Smooth muscle cell (in vitro differentiated cells): Measurements from ENCODE around the gene NBEAL1. TPM values are rescaled to one million over a fixed set of nuclear protein-coding genes. Genes with fewer than 3 reads are reported as not detected.
A peak's percentile ranks its signal among the peaks of the same experiment; 100 is the strongest.
"Not testable (repeated sequence)": the region's sequence is repeated elsewhere in the genome, so short reads cannot be mapped to it uniquely, and the experiment has no call there.

ENCODE experiments used
- DNase-seq: peaks from one replicate; lab custom pipeline; 2025; ENCODE audit not compliant: unreplicated experiment; lab: John Stamatoyannopoulos, UW
- H2AFZ ChIP-seq: fragments of 200-600 bp; sonication (generic); 2 replicates; pipeline ENCODE4 v1.6.0; 2016; ENCODE audit warnings: antibody characterized with exemption, low read depth, mild to moderate bottlenecking
- H3F3A ChIP-seq: fragments of 200-600 bp; sonication (generic); 2 replicates; pipeline ENCODE4 v1.6.0; 2017; ENCODE audit warnings: antibody characterized with exemption, low read depth
- H3K27ac ChIP-seq: fragments of 200-600 bp; sonication (generic); 2 replicates; pipeline ENCODE4 v1.5.1; 2016; ENCODE audit warnings: low read depth, mild to moderate bottlenecking
- H3K27me3 ChIP-seq: fragments of 200-600 bp; sonication (generic); 2 replicates; pipeline ENCODE4 v1.6.1; 2016; ENCODE audit warnings: low read depth, mild to moderate bottlenecking
- H3K36me3 ChIP-seq: fragments of 200-600 bp; sonication (generic); 2 replicates; pipeline ENCODE4 v1.5.1; 2016; ENCODE audit warnings: low read depth
- H3K4me1 ChIP-seq: fragments of 200-600 bp; sonication (generic); 2 replicates; pipeline ENCODE4 v1.5.1; 2016; ENCODE audit warnings: low read depth
- H3K4me2 ChIP-seq: fragments of 200-600 bp; sonication (generic); 2 replicates; pipeline ENCODE4 v1.6.0; 2016; ENCODE audit warnings: mild to moderate bottlenecking
- H3K4me3 ChIP-seq: fragments of 200-600 bp; sonication (generic); 2 replicates; pipeline ENCODE4 v1.5.1; 2016; ENCODE audit warnings: mild to moderate bottlenecking
- H3K79me2 ChIP-seq: fragments of 200-600 bp; sonication (generic); 2 replicates; pipeline ENCODE4 v1.6.0; 2016; ENCODE audit warnings: low read depth, mild to moderate bottlenecking
- H3K9ac ChIP-seq: fragments of 200-600 bp; sonication (generic); 2 replicates; pipeline ENCODE4 v1.6.0; 2016; ENCODE audit warnings: low read depth
- H3K9me3 ChIP-seq: fragments of 200-600 bp; sonication (generic); replicated peaks from 2 replicates; pipeline ENCODE4 v1.5.1; 2016; ENCODE audit warnings: low read depth
- H4K20me1 ChIP-seq: fragments of 200-600 bp; sonication (generic); 2 replicates; pipeline ENCODE4 v1.6.0; 2016; ENCODE audit warnings: low read depth
- WGBS: methylation state at CpG from one replicate; pipeline ENCODE4 v1.1.7; 2016; ENCODE audit warnings: low lambda C conversion rate; 5-methylcytosine and 5-hydroxymethylcytosine counted together
- polyA plus RNA-seq: library from polyadenylated mRNA; unstranded; fragments of >200 nt; fragmentation: Nextera tagmentation; extraction: Ambion mirVana; gene quantifications from 2 replicates; pipeline ENCODE4 v1.2.1, GENCODE V29; 2016
- total RNA-seq: library from RNA; depleted of rRNA; stranded (reverse); fragments of >200 nt; gene quantifications from 2 replicates; pipeline ENCODE4 v1.2.3, GENCODE V29; 2014
- TF ChIP-seq, protein P1 (sequence below): fragments of 200-600 bp; sonication (generic); IDR thresholded peaks from 2 replicates; pipeline ENCODE4 v1.5.1; 2017; ENCODE audit warnings: borderline replicate concordance, mild to moderate bottlenecking, antibody characterized with exemption; ENCODE audit not compliant: insufficient read depth, poor library complexity, severe bottlenecking

The NBEAL1 gene
- total and polyA plus RNA-seq, 2 experiments from 2014 or later, result 12.1 to 32.4 TPM

DNA sequence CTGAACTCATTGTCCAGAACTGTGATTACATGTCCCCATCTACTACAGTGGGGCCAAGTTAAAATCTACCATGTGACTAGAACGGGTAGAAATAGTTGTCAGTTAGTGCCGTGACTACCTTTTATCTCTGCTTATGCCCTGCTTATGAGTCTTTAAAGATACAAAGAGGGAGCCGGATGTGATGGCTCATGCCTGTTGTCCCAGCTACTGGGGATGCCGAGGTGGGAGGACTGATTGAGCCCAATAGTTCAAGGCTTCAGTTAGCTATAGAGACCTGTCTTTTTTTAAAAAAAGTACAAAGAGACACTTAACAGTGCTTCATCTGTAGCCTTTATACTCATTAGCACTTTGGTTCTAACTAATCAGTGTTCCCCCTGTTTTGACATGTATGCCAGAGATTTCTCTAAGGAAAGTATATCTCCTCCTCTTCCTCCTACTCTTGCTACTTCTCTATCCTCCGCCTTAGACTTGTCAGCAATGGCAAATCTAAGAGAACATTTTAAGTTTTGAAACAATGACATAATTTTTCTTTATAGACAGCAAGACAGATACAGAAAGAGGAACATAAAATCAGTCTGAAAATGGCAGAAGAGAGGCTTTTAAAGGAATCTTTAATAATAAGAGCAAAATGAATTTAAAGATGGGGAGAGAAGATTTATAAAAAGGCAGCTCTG, 45.0 kb downstream of the NBEAL1 start:
- Histone ChIP-seq H3K27ac (peak overlapping the region; percentile 82), H3K4me1 (peaks cover 18% of the 10 kb centered on the region), H2AFZ (no peak overlapping the region), H4K20me1 (peaks cover 4% of the 10 kb centered on the region), H3K79me2 (no peaks in the 10 kb centered on the region), H3K4me3 (no peak overlapping the region), H3F3A (peaks cover 31% of the 10 kb centered on the region), H3K36me3 (no peaks in the 10 kb centered on the region), H3K27me3 (no peaks in the 10 kb centered on the region), H3K9me3 (no peaks in the 10 kb centered on the region), H3K9ac (no peak overlapping the region), H3K4me2 (no peak overlapping the region)
- TF ChIP-seq, protein P1, sequence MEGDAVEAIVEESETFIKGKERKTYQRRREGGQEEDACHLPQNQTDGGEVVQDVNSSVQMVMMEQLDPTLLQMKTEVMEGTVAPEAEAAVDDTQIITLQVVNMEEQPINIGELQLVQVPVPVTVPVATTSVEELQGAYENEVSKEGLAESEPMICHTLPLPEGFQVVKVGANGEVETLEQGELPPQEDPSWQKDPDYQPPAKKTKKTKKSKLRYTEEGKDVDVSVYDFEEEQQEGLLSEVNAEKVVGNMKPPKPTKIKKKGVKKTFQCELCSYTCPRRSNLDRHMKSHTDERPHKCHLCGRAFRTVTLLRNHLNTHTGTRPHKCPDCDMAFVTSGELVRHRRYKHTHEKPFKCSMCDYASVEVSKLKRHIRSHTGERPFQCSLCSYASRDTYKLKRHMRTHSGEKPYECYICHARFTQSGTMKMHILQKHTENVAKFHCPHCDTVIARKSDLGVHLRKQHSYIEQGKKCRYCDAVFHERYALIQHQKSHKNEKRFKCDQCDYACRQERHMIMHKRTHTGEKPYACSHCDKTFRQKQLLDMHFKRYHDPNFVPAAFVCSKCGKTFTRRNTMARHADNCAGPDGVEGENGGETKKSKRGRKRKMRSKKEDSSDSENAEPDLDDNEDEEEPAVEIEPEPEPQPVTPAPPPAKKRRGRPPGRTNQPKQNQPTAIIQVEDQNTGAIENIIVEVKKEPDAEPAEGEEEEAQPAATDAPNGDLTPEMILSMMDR, result no peak
- DNase-seq, result no peak
- WGBS, result 80% methylated on average over 5 of the region's 5 CpGs

DNA sequence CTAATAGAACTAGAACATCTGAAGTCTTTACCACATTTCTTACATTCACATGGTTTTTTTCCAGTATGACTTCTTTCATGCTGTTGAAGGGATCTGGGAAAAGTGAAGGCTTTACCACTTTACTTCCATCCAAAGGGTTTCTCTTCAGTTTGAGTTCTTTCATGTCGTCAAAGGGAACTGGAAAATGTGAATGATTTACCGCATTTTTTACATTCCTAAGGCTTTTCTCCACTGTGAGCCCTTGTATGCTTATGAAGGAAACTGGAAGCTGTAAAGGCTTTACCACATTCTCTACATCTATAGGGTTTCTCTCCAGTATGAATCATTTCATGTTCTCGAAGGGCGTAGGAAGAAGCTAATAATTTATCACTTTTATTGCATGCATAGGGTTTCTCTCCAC, 46.7 kb downstream of the NBEAL1 start:
- peak overlapping the region; percentile 82 for H3K27ac ChIP-seq

DNA sequence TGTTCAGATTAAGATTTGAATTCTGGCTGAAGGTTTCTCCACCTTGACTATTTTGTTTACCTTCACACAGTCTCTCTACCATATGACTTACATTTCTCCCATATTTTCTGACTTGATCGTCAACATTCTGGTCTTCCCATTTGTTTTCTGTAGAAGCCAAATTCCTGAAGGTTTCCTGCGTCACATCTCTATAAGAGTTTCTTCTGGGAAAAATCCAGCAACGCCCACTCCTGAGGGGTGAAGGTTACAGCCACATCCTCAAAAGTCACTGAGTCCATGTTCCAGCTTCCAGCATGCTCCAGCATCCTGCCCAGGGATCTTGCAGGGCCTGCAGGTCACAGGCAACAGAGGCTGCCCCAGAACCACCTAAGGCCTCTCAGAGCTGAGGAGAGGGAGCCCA, 47.5 kb downstream of the NBEAL1 start:
- H3K9me3 ChIP-seq, result no peaks in the 10 kb centered on the region
- peaks cover 31% of the 10 kb centered on the region for H3F3A ChIP-seq
- H3K9ac ChIP-seq, result no peak overlapping the region
- H3K36me3 ChIP-seq, result peaks cover 3% of the 10 kb centered on the region
- TF ChIP-seq, protein P1, result no peak
- H2AFZ ChIP-seq, result no peak overlapping the region
- no peak for DNase-seq
- H3K27me3 ChIP-seq, result no peaks in the 10 kb centered on the region
- H3K27ac ChIP-seq, result peak overlapping the region; percentile 75
- H4K20me1 ChIP-seq, result peaks cover 4% of the 10 kb centered on the region
- H3K79me2 ChIP-seq, result no peaks in the 10 kb centered on the region
- peaks cover 18% of the 10 kb centered on the region for H3K4me1 ChIP-seq
- WGBS, result 46% methylated on average over 3 of the region's 3 CpGs
- H3K4me2 ChIP-seq, result peak overlapping the region; percentile 48
- no peak overlapping the region for H3K4me3 ChIP-seq

More for the DNA sequence above, 46.7 kb downstream of the NBEAL1 start:
- Histone ChIP-seq H3K4me3 (no peak overlapping the region), H3K9me3 (no peaks in the 10 kb centered on the region), H3K4me1 (peaks cover 18% of the 10 kb centered on the region), H4K20me1 (peaks cover 4% of the 10 kb centered on the region), H3K79me2 (no peaks in the 10 kb centered on the region), H3K36me3 (peaks cover 3% of the 10 kb centered on the region), H3K27me3 (no peaks in the 10 kb centered on the region), H3K9ac (peak overlapping the region; percentile 13), H3K4me2 (peak overlapping the region; percentile 59), H3F3A (peaks cover 31% of the 10 kb centered on the region), H2AFZ (no peak overlapping the region)
- DNase-seq, result no peak
- TF ChIP-seq, protein P1, result no peak
- 5% methylated on average over 4 of the region's 4 CpGs for WGBS

DNA sequence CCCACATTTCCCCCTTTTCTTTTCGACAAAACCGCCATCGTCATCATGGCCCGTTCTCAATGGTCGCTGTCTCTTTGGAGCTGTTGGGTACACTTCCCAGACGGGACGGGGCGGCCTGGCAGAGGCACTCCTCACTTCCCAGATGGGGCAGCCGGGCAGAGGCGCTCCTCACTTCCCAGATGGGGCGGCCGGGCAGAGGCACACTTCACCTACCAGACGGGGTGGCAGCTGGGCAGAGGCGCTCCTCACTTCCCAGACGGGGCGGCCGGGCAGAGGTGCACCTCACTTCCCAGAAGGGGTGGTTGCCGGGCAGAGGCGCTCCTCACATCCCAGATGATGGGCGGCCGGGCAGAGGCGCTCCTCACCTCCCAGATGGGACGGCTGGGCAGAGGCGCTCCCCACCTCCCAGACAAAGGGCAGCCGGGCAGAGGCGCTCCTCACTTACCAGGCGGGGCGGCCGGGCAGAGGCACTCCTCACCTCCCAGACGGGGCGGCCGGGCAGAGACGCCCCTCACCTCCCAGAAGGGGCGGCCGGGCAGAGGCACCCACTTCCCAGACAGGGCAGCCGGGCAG, 51.9 kb downstream of the NBEAL1 start:
- DNase-seq, H3K9me3 ChIP-seq, H3K27me3 ChIP-seq, H3K27ac ChIP-seq, H4K20me1 ChIP-seq, H3K4me2 ChIP-seq, H3K4me3 ChIP-seq, H2AFZ ChIP-seq, H3K36me3 ChIP-seq, H3K4me1 ChIP-seq, H3K79me2 ChIP-seq, H3K9ac ChIP-seq: not testable (repeated sequence)
- over 99% methylated on average over 36 of the region's 36 CpGs for WGBS
- H3F3A ChIP-seq, result peaks cover 10% of the 10 kb centered on the region
